PC-3 (cell line): ENCODE measurements around the gene MAEA.

Source experiments
- EZH2phosphoT487 ChIP-seq: fragments of 300-600 bp; sonication (generic); IDR thresholded peaks from 2 replicates; pipeline ENCODE4 v1.6.1; 2018; ENCODE audit warnings: mild to moderate bottlenecking, antibody characterized with exemption, low read length, borderline replicate concordance
- TF ChIP-seq, protein P1 (sequence below): fragments of 300-600 bp; sonication (generic); conservative IDR thresholded peaks from 2 replicates; pipeline ENCODE4 v1.5.1; 2017; ENCODE audit warnings: antibody characterized with exemption, low read depth, mild to moderate bottlenecking, low read length

DNA sequence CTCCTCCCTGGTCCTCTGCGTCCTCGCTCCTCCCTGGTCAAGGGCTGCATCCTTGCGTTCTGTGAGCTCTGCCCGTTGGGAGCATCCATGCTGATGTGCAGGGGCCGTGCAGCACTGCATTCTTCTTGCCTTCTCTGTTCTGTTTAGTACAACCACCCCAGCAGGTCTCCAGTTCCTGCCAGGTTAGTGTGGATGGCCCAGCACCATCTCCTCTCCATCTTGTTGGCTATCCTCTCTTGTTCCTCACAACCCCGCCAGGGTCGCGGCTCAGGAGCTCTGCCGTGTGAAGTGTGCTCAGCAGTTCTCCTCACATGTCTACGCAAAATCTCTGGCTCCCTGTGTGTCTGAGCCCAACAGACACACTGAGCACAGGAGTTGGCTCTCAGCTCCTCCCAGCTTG lies 10.4 kb upstream of the MAEA start:
- TF ChIP-seq, protein P1, sequence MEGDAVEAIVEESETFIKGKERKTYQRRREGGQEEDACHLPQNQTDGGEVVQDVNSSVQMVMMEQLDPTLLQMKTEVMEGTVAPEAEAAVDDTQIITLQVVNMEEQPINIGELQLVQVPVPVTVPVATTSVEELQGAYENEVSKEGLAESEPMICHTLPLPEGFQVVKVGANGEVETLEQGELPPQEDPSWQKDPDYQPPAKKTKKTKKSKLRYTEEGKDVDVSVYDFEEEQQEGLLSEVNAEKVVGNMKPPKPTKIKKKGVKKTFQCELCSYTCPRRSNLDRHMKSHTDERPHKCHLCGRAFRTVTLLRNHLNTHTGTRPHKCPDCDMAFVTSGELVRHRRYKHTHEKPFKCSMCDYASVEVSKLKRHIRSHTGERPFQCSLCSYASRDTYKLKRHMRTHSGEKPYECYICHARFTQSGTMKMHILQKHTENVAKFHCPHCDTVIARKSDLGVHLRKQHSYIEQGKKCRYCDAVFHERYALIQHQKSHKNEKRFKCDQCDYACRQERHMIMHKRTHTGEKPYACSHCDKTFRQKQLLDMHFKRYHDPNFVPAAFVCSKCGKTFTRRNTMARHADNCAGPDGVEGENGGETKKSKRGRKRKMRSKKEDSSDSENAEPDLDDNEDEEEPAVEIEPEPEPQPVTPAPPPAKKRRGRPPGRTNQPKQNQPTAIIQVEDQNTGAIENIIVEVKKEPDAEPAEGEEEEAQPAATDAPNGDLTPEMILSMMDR = no peak
- no peak for TF ChIP-seq EZH2phosphoT487
